ENCODE results near the gene RNF208.

GRCh38 chr9:137241490-137242268 lies 19.6 kb upstream of the RNF208 start:
- TF ChIP-seq, protein P1, sequence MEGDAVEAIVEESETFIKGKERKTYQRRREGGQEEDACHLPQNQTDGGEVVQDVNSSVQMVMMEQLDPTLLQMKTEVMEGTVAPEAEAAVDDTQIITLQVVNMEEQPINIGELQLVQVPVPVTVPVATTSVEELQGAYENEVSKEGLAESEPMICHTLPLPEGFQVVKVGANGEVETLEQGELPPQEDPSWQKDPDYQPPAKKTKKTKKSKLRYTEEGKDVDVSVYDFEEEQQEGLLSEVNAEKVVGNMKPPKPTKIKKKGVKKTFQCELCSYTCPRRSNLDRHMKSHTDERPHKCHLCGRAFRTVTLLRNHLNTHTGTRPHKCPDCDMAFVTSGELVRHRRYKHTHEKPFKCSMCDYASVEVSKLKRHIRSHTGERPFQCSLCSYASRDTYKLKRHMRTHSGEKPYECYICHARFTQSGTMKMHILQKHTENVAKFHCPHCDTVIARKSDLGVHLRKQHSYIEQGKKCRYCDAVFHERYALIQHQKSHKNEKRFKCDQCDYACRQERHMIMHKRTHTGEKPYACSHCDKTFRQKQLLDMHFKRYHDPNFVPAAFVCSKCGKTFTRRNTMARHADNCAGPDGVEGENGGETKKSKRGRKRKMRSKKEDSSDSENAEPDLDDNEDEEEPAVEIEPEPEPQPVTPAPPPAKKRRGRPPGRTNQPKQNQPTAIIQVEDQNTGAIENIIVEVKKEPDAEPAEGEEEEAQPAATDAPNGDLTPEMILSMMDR (IDR thresholded peaks at IDR 0.05): no peak
- no peak for TF ChIP-seq POLR2A (IDR thresholded peaks at IDR 0.05)

All from testis (tissue), 2 donors.